GM23338 (cell line): ENCODE measurements around the gene ADD1. TPM values are rescaled to one million over a fixed set of nuclear protein-coding genes. Genes with fewer than 3 reads are reported as not detected.

Source experiments
- ATAC-seq: fragments of 200-7000 bp; cut with Tn5 transposase; 3 replicates; pipeline ENCODE4 v1.9.1; 2020
- DNase-seq: peaks from one replicate; pipeline ENCODE4 v3.0.0-alpha.2; 2015; ENCODE audit warnings: low spot score
- H2AFZ ChIP-seq: fragments of 200-600 bp; sonication (generic); 2 replicates; pipeline ENCODE4 v1.8.0; 2016; ENCODE audit warnings: antibody characterized with exemption, mild to moderate bottlenecking, moderate library complexity
- H3F3A ChIP-seq: fragments of 200-600 bp; sonication (generic); replicated peaks from 2 replicates; pipeline ENCODE4 v1.8.0; 2017; ENCODE audit warnings: antibody characterized with exemption, mixed run types, low read depth
- H3K27ac ChIP-seq: fragments of 200-600 bp; sonication (generic); 2 replicates; pipeline ENCODE4 v1.6.1; 2016; ENCODE audit warnings: low read depth
- H3K27me3 ChIP-seq: fragments of 200-600 bp; sonication (generic); 2 replicates; pipeline ENCODE4 v1.8.0; 2016; ENCODE audit warnings: mild to moderate bottlenecking, mixed run types, moderate library complexity; ENCODE audit not compliant: insufficient read depth
- H3K36me3 ChIP-seq: fragments of 200-600 bp; sonication (generic); 2 replicates; pipeline ENCODE4 v1.8.0; 2016; ENCODE audit warnings: mild to moderate bottlenecking; ENCODE audit not compliant: insufficient read depth
- H3K4me1 ChIP-seq: fragments of 200-600 bp; sonication (generic); 2 replicates; pipeline ENCODE4 v1.8.0; 2016; ENCODE audit warnings: mild to moderate bottlenecking, moderate library complexity; ENCODE audit not compliant: insufficient read depth
- H3K4me2 ChIP-seq: fragments of 200-600 bp; sonication (generic); 2 replicates; pipeline ENCODE4 v1.7.1; 2017; ENCODE audit warnings: mixed run types
- H3K4me3 ChIP-seq: fragments of 200-600 bp; sonication (generic); 2 replicates; pipeline ENCODE4 v1.6.1; 2016; ENCODE audit warnings: mixed run types
- H3K79me2 ChIP-seq: fragments of 200-600 bp; sonication (generic); replicated peaks from 2 replicates; pipeline ENCODE4 v1.8.0; 2017; ENCODE audit warnings: mild to moderate bottlenecking; ENCODE audit not compliant: insufficient read depth
- H3K9me2 ChIP-seq: fragments of 200-600 bp; sonication (generic); 2 replicates; pipeline ENCODE4 v1.8.0; 2017; ENCODE audit not compliant: insufficient read depth
- H4K20me1 ChIP-seq: fragments of 200-600 bp; sonication (generic); replicated peaks from 2 replicates; pipeline ENCODE4 v1.8.0; 2017; ENCODE audit warnings: mild to moderate bottlenecking; ENCODE audit not compliant: insufficient read depth
- H3K27ac Mint-ChIP-seq: 2 replicates; pipeline ENCODE4 v1.8.0; 2020; ENCODE audit warnings: inconsistent platforms, mild to moderate bottlenecking, moderate library complexity, mixed read lengths
- H3K27me3 Mint-ChIP-seq: 3 replicates; pipeline ENCODE4 v1.8.0; 2022; ENCODE audit warnings: low read depth, mild to moderate bottlenecking, moderate library complexity, mixed read lengths, inconsistent platforms; ENCODE audit not compliant: insufficient read depth, poor library complexity
- H3K36me3 Mint-ChIP-seq: 3 replicates; pipeline ENCODE4 v1.8.0; 2021; ENCODE audit warnings: low read depth, mild to moderate bottlenecking, inconsistent platforms, moderate library complexity, mixed read lengths
- H3K4me1 Mint-ChIP-seq: 3 replicates; pipeline ENCODE4 v1.8.0; 2020; ENCODE audit warnings: mild to moderate bottlenecking, inconsistent platforms, mixed read lengths
- H3K4me3 Mint-ChIP-seq: 3 replicates; pipeline ENCODE4 v1.8.0; 2021; ENCODE audit warnings: moderate library complexity, mild to moderate bottlenecking, inconsistent platforms, mixed read lengths
- H3K9me3 Mint-ChIP-seq: 3 replicates; pipeline ENCODE4 v1.8.0; 2020; ENCODE audit warnings: moderate library complexity, mild to moderate bottlenecking, inconsistent platforms, mixed read lengths
- CTCF ChIP-seq, 2 experiments: fragments of 200-600 bp in 1 of 2; sonication (generic) in 1 of 2; conservative IDR thresholded peaks; 2 replicates each; pipeline versions ENCODE4 v1.5.1 to v1.6.1; 2016 to 2017; ENCODE audit warnings: antibody characterized with exemption in 2 of 2, low read depth in 2 of 2, mild to moderate bottlenecking in 2 of 2, moderate library complexity in 1 of 2
- ETS1 ChIP-seq: IDR thresholded peaks from 2 replicates; pipeline ENCODE4 v1.6.1; 2016; ENCODE audit warnings: antibody characterized with exemption
- JUNB ChIP-seq: IDR thresholded peaks from one replicate; pipeline ENCODE4 v1.6.1; 2016; ENCODE audit warnings: antibody characterized with exemption; ENCODE audit not compliant: unreplicated experiment
- NANOG ChIP-seq: IDR thresholded peaks from 2 replicates; pipeline ENCODE4 v1.6.1; 2016; ENCODE audit warnings: antibody characterized with exemption, borderline replicate concordance
- REST ChIP-seq: IDR thresholded peaks from one replicate; pipeline ENCODE4 v1.6.1; 2018; ENCODE audit warnings: antibody characterized with exemption; ENCODE audit not compliant: unreplicated experiment
- STAT1 ChIP-seq: IDR thresholded peaks from one replicate; pipeline ENCODE4 v1.6.1; 2016; ENCODE audit warnings: antibody characterized with exemption; ENCODE audit not compliant: unreplicated experiment
- ZNF114 ChIP-seq: fragments of 250-450 bp; sonication (Bioruptor Pico); IDR thresholded peaks from 2 replicates; pipeline ENCODE4 v1.5.0; 2020; ENCODE audit warnings: mild to moderate bottlenecking, moderate library complexity
- ZNF331 ChIP-seq: fragments of 250-450 bp; sonication (Bioruptor Pico); IDR thresholded peaks from 2 replicates; pipeline ENCODE4 v1.5.0; 2020; ENCODE audit warnings: low read depth, mild to moderate bottlenecking, moderate library complexity
- polyA plus RNA-seq: library from polyadenylated mRNA; unstranded; fragments of >200 nt; fragmentation: Nextera tagmentation; extraction: Ambion mirVana; gene quantifications from 2 replicates; pipeline ENCODE4 v1.2.1, GENCODE V29; 2016
- total RNA-seq: library from RNA; depleted of rRNA; stranded (reverse); fragments of >200 nt; shearing (Covaris generic); gene quantifications from 2 replicates; pipeline ENCODE4 v1.2.3, GENCODE V29; 2014

The ADD1 gene
- total and polyA plus RNA-seq, 2 experiments from 2014 or later = 126 to 144 TPM

- TF ChIP-seq CTCF (conservative IDR thresholded peaks at IDR 0.05; ENCODE audit: low read depth in 2 of 2) = no peak
- no peak for TF ChIP-seq NANOG
- no peak for TF ChIP-seq ETS1
- TF ChIP-seq STAT1 = no peak
Measured at GRCh38 chr4:2858451-2859217, 15.0 kb downstream of the ADD1 start (continued).

GRCh38 chr4:2859514-2859913 is 15.9 kb downstream of the ADD1 start:
- Histone ChIP-seq H3F3A (0 out of 2 replicates have a peak, but pooled peaks cover 2% of the 10 kb centered on the region), H3K9me2 (no peaks in the 10 kb centered on the region), H3K79me2 (peaks cover 92% of the 10 kb centered on the region), H3K36me3 (no peaks in the 10 kb centered on the region), H3K27me3 (no peaks in the 10 kb centered on the region), H3K4me3 (no peak overlapping the region), H3K27ac (peak overlapping the region; percentile 28; the same call in 1 of the 2 replicates), H3K4me1 (peaks cover 34% of the 10 kb centered on the region), H3K4me2 (0 out of 2 replicates have a peak overlapping the region, but pooled peaks have one; percentile 61), H2AFZ (no peak overlapping the region), H4K20me1 (peaks cover 10% of the 10 kb centered on the region)
- Mint-ChIP-seq H3K9me3 (no peaks in the 10 kb centered on the region), H3K27me3 (peaks cover 2% of the 10 kb centered on the region), H3K4me1 (peaks cover 36% of the 10 kb centered on the region), H3K4me3 (no peak overlapping the region), H3K27ac (no peak overlapping the region), H3K36me3 (0 out of 3 replicates have a peak, but pooled peaks cover 2% of the 10 kb centered on the region)
- DNase-seq (no peak), ATAC-seq (no peak)
- no peak for TF ChIP-seq ETS1
- no peak for TF ChIP-seq REST
- TF ChIP-seq ZNF114 (CRISPR knock-in tag) = no peak
- no peak for TF ChIP-seq JUNB
- TF ChIP-seq ZNF331 = no peak
